ENCODE data around the gene VPS13C.

GRCh38 chr15:62067448-62068044 lies 7.3 kb upstream of the VPS13C start:
- TF ChIP-seq CTCF (IDR thresholded peaks at IDR 0.05; ENCODE audit: insufficient read depth, low read length, poor library complexity, severe bottlenecking), result no peak
- no peak for TF ChIP-seq EZH2phosphoT487 (conservative IDR thresholded peaks at IDR 0.05; ENCODE audit: low read length)

Measured in SU-DHL-6 (cell line).